Tibial artery (tissue), 4 donors: ENCODE results near the gene QDPR.

Experiments
- DNase-seq, 2 donors: peaks; one replicate each; pipeline ENCODE4 v3.0.0-alpha.2; 2019
- H3K27ac ChIP-seq, 2 donors: fragments of 200-600 bp; sonication (generic) in 1 of 2; 1 replicate in 1 of 2; 2 replicates in 1 of 2; pipeline ENCODE4 v1.5.1; 2018 to 2019; ENCODE audit warnings: mild to moderate bottlenecking in 1 of 2
- H3K27me3 ChIP-seq, 2 donors: fragments of 200-600 bp; sonication (generic) in 1 of 2; one replicate each; pipeline versions ENCODE4 v1.5.1 to v1.6.0; 2016 to 2019
- H3K36me3 ChIP-seq, 3 donors: fragments of 200-600 bp; sonication (generic) in 2 of 3; one replicate each; pipeline ENCODE4 v1.5.1; 2016 to 2019; ENCODE audit warnings: mild to moderate bottlenecking in 2 of 3
- H3K4me1 ChIP-seq, 4 donors: fragments of 200-600 bp; sonication (generic) in 2 of 4; 1 replicate in 3 of 4; 2 replicates in 1 of 4; pipeline ENCODE4 v1.5.1; 2016 to 2019
- H3K4me3 ChIP-seq, 2 donors: fragments of 200-600 bp; sonication (generic) in 1 of 2; 1 replicate in 1 of 2; 2 replicates in 1 of 2; pipeline ENCODE4 v1.5.1; 2018 to 2019; ENCODE audit warnings: mild to moderate bottlenecking in 2 of 2
- H3K9me3 ChIP-seq, 3 donors: fragments of 200-600 bp; sonication (generic) in 1 of 3; one replicate each; pipeline ENCODE4 v1.5.1; 2016 to 2019
- CTCF ChIP-seq, 2 experiments: fragments of 200-600 bp in 1 of 2; fragments of 450-650 bp in 1 of 2; IDR thresholded peaks; one replicate each; pipeline ENCODE4 v1.5.1; 2017 to 2019; ENCODE audit warnings: antibody characterized with exemption in 2 of 2, mild to moderate bottlenecking in 1 of 2, moderate library complexity in 1 of 2
- intact Hi-C: fragments of 100-400 bp; cut with DNase I; formaldehyde crosslinking; loops from one replicate; pipeline ENCODE4 v1.15.0; 2023; ENCODE audit warnings: low total_unique reads

QDPR gene

GRCh38 chr4:17514865-17515264 lies 3.0 kb upstream of the QDPR start, which contains the start of gene CLRN2:
TSS of gene CLRN2 (plus strand) at chr4:17515165. CDS start at chr4:17515267, 102 bp downstream.
- intact Hi-C loops, result no loop called here
- H3K36me3 ChIP-seq, result no peaks in the 10 kb centered on the region
- DNase-seq, result no peak
- no peak within 1 kb of the TSS for H3K4me3 ChIP-seq
- no peak for TF ChIP-seq CTCF (IDR thresholded peaks at IDR 0.05)
- no peak within 1 kb of the TSS for H3K27ac ChIP-seq
- H3K27me3 ChIP-seq, result peaks cover 0 to 14% of the 10 kb centered on the region in 2 donors
- no peaks in the 10 kb centered on the region for H3K9me3 ChIP-seq
- H3K4me1 ChIP-seq, result peaks cover 0 to 20% (median 15%) of the 10 kb centered on the region in 4 donors

GRCh38 chr4:17512973-17513665 lies 1.2 kb upstream of the QDPR start:
- no peak for DNase-seq
- H3K36me3 ChIP-seq, result peaks cover 0 to 7% (median 0%) of the 10 kb centered on the region in 3 donors
- intact Hi-C loops, result no loop called here
- peaks cover 0 to 9% of the 10 kb centered on the region in 2 donors for H3K27me3 ChIP-seq
- TF ChIP-seq CTCF (IDR thresholded peaks at IDR 0.05), result no peak
- H3K4me1 ChIP-seq, result peaks cover 0 to 22% (median 15%) of the 10 kb centered on the region in 4 donors
- peak overlapping the region; percentile 66 to 78 for H3K27ac ChIP-seq
- H3K4me3 ChIP-seq, result peak overlapping the region in 1 of 2 donors; percentile 82
- H3K9me3 ChIP-seq, result no peaks in the 10 kb centered on the region

- DNase-seq, result peak; percentile 29 to 80
- intact Hi-C loops, result no loop called here
- TF ChIP-seq CTCF (IDR thresholded peaks at IDR 0.05), result no peak
These were observed 361 bp downstream of the QDPR start for GRCh38 chr4:17511509-17511949.

GRCh38 chr4:17511051-17511450 lies 839 bp downstream of the QDPR start:
- no peak for TF ChIP-seq CTCF (IDR thresholded peaks at IDR 0.05)

More at GRCh38 chr4:17511509-17511949, 361 bp downstream of the QDPR start:
- H3K27ac ChIP-seq, result peak overlapping the region; percentile 66 to 78
- H3K9me3 ChIP-seq, result no peaks in the 10 kb centered on the region
- H3K4me3 ChIP-seq, result peak overlapping the region; percentile 82 to 92
- H3K4me1 ChIP-seq, result peaks cover 0 to 22% (median 15%) of the 10 kb centered on the region in 4 donors
- peaks cover 0 to 19% (median 2%) of the 10 kb centered on the region in 3 donors for H3K36me3 ChIP-seq
- H3K27me3 ChIP-seq, result no peaks in the 10 kb centered on the region

GRCh38 chr4:17510582-17510981 lies 1.3 kb downstream of the QDPR start:
- Histone ChIP-seq H3K4me1 (peaks cover 0 to 22% (median 15%) of the 10 kb centered on the region in 4 donors), H3K36me3 (peaks cover 0 to 28% (median 9%) of the 10 kb centered on the region in 3 donors), H3K27me3 (no peaks in the 10 kb centered on the region), H3K27ac (peak overlapping the region; percentile 66 to 78), H3K4me3 (peak overlapping the region; percentile 82 to 92), H3K9me3 (no peaks in the 10 kb centered on the region)
- intact Hi-C loops, result no loop called here
- no peak for DNase-seq
- TF ChIP-seq CTCF (IDR thresholded peaks at IDR 0.05), result no peak

More at GRCh38 chr4:17511051-17511450, 839 bp downstream of the QDPR start:
- H3K9me3 ChIP-seq, result no peaks in the 10 kb centered on the region
- H3K4me1 ChIP-seq, result peaks cover 0 to 22% (median 15%) of the 10 kb centered on the region in 4 donors
- no peaks in the 10 kb centered on the region for H3K27me3 ChIP-seq
- peak overlapping the region; percentile 82 to 92 for H3K4me3 ChIP-seq
- H3K36me3 ChIP-seq, result peaks cover 0 to 23% (median 7%) of the 10 kb centered on the region in 3 donors
- DNase-seq, result no peak
- H3K27ac ChIP-seq, result peak overlapping the region; percentile 66 to 78
- intact Hi-C loops, result no loop called here
